A673 (cell line): ENCODE results near the gene CHKB.

Experiments
- EZH2 ChIP-seq: fragments of 200-600 bp; sonication (generic); IDR thresholded peaks from 2 replicates; pipeline ENCODE4 v1.6.1; 2017; ENCODE audit warnings: borderline replicate concordance, low read depth, mild to moderate bottlenecking, mixed read lengths, antibody characterized with exemption, low read length; ENCODE audit not compliant: poor library complexity, severe bottlenecking
- TF ChIP-seq, protein P1 (sequence below): fragments of 300-800, 200-600 bp; sonication (generic); conservative IDR thresholded peaks from 2 replicates; pipeline ENCODE4 v1.5.1; 2017; ENCODE audit warnings: low read depth, mild to moderate bottlenecking, antibody characterized with exemption, low read length, moderate library complexity, mixed read lengths

DNA sequence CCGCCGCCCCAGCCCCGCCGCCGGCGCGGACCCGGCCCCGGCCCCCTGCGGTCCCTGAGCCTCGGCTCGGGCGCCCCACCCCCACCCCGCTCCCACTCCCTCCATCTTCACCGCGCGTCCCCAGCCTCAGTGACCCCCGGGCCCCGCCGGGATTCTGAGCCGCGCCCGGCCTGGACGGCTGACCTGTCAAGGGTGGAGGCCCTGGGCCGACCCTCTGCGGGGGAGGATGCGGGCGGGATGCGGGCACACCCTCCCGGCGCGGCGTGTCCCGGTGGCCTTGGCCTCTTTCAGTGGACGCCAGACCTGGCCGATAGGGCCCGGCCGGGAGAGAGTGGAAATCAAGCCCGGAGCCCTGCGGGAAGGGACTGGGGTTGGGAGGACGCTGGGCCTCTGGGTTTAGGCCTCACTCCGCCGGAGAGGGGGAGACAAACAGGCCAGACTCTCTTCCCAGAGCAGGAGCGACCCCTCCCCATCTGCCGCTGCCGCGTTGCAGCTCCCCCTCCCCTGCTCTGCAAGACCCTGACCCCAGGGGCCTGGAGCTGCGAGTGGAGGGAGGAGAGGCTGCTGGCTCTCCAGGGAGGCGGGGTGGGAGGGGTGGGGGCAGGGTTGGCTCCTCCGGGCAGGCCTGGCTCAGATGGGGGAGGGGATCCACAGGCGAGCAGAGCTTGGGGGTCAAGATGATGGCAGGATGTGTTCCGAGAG is 18.5 kb upstream of the CHKB start:
- TF ChIP-seq, protein P1, sequence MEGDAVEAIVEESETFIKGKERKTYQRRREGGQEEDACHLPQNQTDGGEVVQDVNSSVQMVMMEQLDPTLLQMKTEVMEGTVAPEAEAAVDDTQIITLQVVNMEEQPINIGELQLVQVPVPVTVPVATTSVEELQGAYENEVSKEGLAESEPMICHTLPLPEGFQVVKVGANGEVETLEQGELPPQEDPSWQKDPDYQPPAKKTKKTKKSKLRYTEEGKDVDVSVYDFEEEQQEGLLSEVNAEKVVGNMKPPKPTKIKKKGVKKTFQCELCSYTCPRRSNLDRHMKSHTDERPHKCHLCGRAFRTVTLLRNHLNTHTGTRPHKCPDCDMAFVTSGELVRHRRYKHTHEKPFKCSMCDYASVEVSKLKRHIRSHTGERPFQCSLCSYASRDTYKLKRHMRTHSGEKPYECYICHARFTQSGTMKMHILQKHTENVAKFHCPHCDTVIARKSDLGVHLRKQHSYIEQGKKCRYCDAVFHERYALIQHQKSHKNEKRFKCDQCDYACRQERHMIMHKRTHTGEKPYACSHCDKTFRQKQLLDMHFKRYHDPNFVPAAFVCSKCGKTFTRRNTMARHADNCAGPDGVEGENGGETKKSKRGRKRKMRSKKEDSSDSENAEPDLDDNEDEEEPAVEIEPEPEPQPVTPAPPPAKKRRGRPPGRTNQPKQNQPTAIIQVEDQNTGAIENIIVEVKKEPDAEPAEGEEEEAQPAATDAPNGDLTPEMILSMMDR: no peak
- TF ChIP-seq EZH2: no peak
